GDM1 (cell line): Measurements from ENCODE around the gene SUFU.
A peak's percentile ranks its signal among the peaks of the same experiment; 100 is the strongest.
"Not testable (repeated sequence)": the region's sequence is repeated elsewhere in the genome, so short reads cannot be mapped to it uniquely, and the experiment has no call there.

Experiments used
- DNase-seq: peaks from one replicate; lab custom pipeline; 2025; lab: John Stamatoyannopoulos, UW

Gene SUFU

DNA sequence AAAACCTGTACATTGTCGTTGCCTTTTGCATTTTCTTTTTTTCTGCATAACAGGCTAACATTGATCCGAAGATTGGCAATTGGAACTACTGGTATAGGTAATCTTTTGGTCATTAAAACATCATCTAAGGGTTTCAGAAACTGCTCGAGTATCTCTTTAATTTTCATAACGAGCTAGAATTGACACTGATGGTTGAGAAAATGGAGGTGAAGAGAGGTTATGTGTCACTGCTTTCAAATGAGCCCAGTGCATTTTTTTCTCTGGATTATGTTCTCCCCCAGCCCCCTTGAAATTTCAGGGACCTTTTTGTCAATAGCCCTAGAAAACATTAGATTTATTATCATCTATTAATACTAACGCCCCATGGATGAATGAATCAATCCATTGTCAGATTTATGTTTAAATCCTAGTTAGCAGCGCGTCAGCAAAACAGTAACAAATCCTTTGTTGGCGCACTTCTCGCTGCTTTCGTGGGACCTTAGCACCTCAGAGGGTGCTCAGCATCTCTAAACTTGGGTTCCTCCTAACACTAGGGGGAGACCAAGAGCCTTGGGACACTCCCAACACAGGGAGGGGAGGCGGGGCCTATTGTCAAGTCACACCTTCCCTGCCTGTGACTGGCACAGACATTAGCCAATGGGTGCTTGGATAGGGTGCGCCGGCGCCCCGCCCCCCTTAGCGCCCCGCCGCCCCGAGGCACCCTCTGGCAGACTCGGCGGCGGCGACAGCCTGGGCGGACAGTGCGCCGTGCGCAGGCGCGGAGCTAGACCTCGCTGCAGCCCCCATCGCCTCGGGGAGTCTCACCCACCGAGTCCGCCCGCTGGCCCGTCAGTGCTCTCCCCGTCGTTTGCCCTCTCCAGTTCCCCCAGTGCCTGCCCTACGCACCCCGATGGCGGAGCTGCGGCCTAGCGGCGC is at the start of gene SUFU:
Gene SUFU (plus strand): TSS at position 709 of the 915 bp plus-strand sequence. CDS start 181 bp downstream, at position 890.
- DNase-seq = peak; percentile 97

DNA sequence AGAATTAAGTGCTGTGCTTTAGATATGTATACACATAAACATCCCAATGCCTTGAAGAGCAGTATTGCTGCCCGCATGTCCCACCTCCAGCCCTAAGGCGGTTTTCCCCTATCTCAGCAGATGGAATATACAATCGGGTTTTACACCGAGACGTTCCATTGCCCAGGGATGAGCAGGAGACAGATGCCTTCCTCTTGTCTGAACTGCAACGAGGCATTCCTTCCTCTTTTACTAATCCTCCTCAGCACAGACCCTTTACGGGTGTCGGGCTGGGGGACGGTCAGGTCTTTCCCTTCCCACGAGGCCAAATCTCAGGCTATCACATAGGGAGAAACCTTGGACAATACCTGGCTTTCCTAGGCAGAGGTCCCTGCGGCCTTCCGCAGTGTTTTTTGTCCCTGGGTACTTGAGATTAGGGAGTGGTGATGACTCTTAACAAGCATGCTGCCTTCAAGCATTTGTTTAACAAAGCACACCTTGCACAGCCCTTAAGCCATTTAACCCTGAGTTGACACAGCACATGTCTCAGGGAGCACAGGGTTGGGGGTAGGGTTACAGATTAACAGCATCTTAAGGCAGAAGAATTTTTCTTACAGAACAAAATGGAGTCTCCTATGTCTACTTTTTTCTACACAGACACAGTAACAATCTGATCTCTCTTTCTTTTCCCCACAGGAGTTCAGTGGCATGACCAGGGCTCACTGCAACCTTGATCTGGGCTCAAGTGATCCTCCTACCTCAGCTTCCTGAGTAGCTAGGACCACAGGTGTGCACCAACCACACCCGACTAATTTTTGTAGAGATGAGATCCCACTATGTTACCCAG is 48.9 kb upstream of the SUFU start:
- DNase-seq = not testable (repeated sequence)

DNA sequence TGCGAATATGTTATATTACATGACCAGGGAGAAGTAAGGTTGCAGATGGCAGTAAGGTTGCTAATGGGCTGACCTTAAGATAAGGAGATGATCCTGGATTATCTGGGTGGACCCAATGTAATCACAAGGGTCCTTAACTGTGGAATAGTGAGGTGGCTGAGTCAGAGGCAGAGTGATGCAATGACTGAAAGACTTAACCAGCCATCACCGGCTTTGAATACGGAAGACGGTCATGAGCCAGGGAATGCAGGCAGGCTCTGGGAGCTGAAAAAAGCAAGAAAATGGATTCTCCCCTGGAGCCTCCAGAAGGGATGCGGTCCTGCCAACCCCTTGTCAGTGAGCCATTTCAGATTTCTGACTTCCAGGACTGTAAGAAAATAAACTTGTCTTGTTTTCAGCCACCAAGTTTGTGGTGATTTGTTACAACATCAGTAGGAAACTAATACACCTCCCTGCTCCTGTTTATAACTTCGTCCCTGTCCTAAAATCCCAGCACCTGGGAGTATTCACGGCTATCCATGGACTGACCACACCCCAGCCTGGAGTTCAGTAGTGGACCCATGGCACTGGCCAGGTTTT is 47.8 kb upstream of the SUFU start:
- no peak for DNase-seq

- no peak for DNase-seq
Observed at GRCh38 chr10:102457591-102458150, 46.1 kb upstream of the SUFU start.

GRCh38 chr10:102458656-102459055 is 45.1 kb upstream of the SUFU start:
- DNase-seq = no peak

- no peak for DNase-seq
Observed at GRCh38 chr10:102460836-102461186, 43.0 kb upstream of the SUFU start.

DNA sequence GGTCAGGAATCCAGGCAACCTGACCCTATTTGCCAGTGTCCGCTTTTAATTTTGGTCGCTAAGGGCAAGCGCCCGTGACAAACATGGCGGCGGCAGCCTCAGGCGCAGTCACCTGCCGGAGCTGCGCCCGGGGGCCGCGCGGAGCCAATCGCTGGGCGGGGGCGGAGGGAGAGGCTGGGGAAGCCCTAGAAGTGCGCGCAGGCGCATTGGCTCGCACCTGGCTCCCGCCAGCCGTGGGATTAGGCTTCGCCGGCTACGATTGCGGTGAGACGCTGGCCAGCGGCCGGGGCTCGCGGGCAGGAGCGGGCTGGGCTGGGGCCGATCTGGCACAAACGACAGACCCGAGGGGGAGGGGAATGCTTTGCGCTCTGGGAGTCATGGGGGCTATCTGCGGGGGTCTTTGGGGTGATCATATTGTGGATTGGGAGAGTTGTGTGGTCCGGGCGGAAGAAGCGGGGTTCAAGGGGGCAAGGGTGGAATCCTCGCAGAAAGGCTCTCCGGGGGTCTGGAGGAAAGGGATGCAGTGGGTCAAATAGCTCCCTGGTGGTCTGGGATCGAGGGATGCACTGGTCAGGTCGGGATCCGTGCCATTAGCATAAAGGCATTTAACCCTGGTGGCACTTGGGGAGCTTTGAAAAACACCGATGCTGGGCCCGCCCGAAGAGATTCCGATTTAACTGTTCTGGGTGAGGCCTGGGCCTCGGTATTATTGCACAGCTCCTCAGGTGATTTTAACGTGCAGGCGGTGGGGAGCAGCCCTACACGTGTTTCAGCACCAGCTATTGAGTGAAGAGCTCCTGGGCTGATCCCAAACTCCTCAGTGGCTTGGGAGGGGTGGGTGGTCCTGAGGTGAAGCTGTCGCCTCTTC is 42.4 kb upstream of the SUFU start:
- peak; percentile 81 for DNase-seq

GRCh38 chr10:102462512-102463054 is 41.2 kb upstream of the SUFU start:
- DNase-seq = no peak

GRCh38 chr10:102463983-102464382 is 39.8 kb upstream of the SUFU start:
- DNase-seq = no peak

DNA sequence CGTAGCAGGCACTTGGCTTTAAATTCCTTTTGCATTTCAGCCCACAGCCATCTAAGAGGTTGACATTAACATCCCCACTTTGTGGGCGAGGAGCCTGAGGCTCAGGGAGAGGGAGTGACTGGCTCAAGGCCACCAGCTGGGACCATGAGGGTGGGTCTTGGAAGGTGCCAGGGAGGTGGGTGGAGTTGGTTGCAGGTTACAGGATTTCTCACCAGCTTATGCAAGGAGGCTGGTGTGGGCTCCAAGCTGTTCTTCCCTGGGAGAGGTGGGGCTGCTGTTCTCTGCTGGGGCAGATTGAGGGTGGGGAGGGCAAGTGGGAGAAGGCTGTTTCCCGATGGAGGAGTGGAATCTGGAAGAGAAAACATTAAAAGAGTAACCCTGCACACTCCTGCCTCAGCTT is 38.3 kb upstream of the SUFU start:
- DNase-seq = no peak

DNA sequence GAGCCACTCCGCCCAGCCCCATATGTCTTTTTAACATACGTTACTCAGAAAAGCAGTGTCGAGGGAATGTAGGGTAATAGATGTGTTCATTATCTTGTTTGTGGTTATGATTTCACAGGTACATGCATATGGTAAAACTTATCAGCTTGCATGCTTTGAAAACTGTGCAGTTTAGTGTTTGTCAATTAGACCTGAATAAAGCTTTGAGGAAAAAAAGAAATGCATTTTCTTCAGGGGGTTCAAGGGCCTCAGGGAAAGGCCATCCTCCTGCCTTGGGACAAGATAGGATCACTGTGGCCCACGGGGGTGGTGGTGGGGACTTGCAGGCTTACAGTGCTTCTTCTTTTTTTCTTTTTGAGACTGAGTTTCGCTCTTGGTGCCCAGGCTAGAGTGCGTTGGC is 36.5 kb upstream of the SUFU start:
- no peak for DNase-seq

GRCh38 chr10:102467971-102468438 is 35.8 kb upstream of the SUFU start:
- DNase-seq = no peak

- DNase-seq = no peak
Observed at GRCh38 chr10:102468683-102469082, 35.1 kb upstream of the SUFU start.

- no peak for DNase-seq
Observed at GRCh38 chr10:102470579-102471546, 32.9 kb upstream of the SUFU start.

GRCh38 chr10:102473445-102474331 is 30.1 kb upstream of the SUFU start:
- DNase-seq = no peak

DNA sequence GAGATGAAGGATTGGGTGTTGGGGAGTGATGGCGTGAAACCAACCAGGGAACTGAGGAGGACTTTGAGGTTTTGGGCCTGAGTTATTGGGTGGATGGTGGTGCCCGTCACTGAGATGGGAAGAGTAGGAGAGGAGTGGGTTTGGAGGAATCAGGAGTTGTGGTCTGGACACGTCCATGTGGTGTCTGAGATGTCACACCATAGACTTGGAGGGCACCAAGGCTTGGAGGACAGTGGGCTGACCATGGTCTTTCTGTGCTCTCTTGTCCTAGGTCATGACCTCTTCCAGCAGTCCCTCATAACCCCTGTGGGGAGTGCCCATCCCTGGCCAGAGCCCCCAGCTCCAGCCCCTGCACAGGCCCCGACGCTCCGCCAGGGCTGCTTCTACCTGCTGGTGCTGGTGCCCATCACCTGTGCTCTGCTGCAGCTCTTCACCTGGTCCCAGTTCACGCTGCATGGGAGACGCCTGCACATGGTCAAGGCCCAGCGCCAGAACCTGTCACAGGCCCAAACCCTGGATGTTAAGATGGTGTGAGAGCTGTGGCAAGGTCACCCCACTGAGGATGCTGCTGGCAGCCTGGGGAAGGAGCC is 28.2 kb upstream of the SUFU start:
- DNase-seq = no peak

DNA sequence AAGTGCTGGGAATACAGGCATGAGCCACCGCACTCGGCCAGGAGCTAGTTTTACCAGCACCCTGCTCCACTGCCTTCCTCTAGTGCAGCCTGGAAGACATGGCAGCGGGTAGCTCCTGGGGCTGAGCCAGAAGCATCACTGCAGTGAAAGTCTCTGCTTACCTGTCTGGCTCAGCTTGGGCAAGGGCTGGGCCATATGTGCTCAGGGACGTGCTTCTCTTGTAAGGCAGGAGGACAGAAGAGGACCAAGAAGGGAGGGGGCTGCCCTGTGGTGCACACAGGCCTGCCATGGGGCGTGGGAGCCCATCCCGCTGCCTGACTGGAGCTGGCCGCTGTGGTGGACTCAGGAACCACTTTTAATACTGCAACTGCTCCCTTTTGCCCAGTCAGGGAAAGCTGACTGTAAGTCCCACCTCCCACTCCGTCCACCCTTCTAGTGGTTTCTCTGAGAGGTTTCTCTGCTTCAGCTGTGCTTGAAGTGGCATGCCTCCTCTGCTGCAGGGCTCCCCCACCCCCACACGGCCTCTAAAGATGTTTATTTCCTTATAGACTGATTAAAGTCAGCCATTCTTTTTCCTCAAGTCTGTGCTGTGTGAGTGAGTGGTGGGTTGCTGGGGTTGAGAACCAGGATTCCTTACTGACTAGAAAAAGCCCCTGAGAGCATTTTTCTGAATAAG is 27.2 kb upstream of the SUFU start:
- DNase-seq = no peak

GRCh38 chr10:102479651-102480050 is 24.1 kb upstream of the SUFU start:
- no peak for DNase-seq
